Liver (tissue), 9 donors: ENCODE results near the gene PRDM12. TPM values are rescaled to one million over a fixed set of nuclear protein-coding genes. Genes with fewer than 3 reads are reported as not detected.

Source experiments
- DNase-seq: peaks from one replicate; pipeline ENCODE4 v3.0.0-alpha.2; 2017; ENCODE audit warnings: low spot score
- H3K27ac ChIP-seq, 2 donors: one replicate each; pipeline ENCODE4 v1.7.0; 2013; ENCODE audit warnings: inconsistent platforms in 2 of 2, low read length in 2 of 2, control low read depth in 1 of 2, low read depth in 1 of 2, mild to moderate bottlenecking in 1 of 2
- H3K27me3 ChIP-seq, 4 donors: one replicate each; pipeline versions ENCODE4 v1.6.1 to v1.7.0; 2013; ENCODE audit warnings: low read length in 3 of 4, inconsistent platforms in 1 of 4, mild to moderate bottlenecking in 1 of 4, moderate library complexity in 1 of 4; ENCODE audit not compliant: control insufficient read depth in 4 of 4, insufficient read depth in 4 of 4
- H3K36me3 ChIP-seq, 4 donors: one replicate each; pipeline versions ENCODE4 v1.6.1 to v1.7.0; 2013; ENCODE audit warnings: low read length in 3 of 4, mild to moderate bottlenecking in 3 of 4, low read depth in 1 of 4, moderate library complexity in 1 of 4; ENCODE audit not compliant: control insufficient read depth in 4 of 4, insufficient read depth in 3 of 4
- H3K4me1 ChIP-seq, 4 donors: one replicate each; pipeline versions ENCODE4 v1.6.1 to v1.7.0; 2013; ENCODE audit warnings: low read length in 3 of 4, mild to moderate bottlenecking in 3 of 4, moderate library complexity in 1 of 4; ENCODE audit not compliant: control insufficient read depth in 4 of 4, insufficient read depth in 4 of 4
- H3K4me3 ChIP-seq, 3 donors: one replicate each; pipeline versions ENCODE4 v1.6.1 to v1.7.0; 2013; ENCODE audit warnings: low read length in 3 of 3, control low read depth in 1 of 3, low read depth in 1 of 3, mild to moderate bottlenecking in 1 of 3
- H3K9ac ChIP-seq, 2 donors: one replicate each; pipeline ENCODE4 v1.7.0; 2013; ENCODE audit warnings: low read length in 2 of 2, mild to moderate bottlenecking in 2 of 2, moderate library complexity in 2 of 2, control low read depth in 1 of 2, low read depth in 1 of 2
- H3K9me3 ChIP-seq, 4 donors: one replicate each; pipeline versions ENCODE4 v1.6.1 to v1.7.0; 2013; ENCODE audit warnings: low read length in 3 of 4; ENCODE audit not compliant: control insufficient read depth in 4 of 4
- EGR1 ChIP-seq, 2 donors: IDR thresholded peaks; 2 replicates each; pipeline ENCODE4 v1.6.1; 2016 to 2018; ENCODE audit warnings: antibody characterized with exemption in 2 of 2, low read depth in 2 of 2
- FOXA1 ChIP-seq: IDR thresholded peaks from 2 replicates; pipeline ENCODE4 v1.6.1; 2016; ENCODE audit warnings: antibody characterized with exemption
- FOXA2 ChIP-seq: IDR thresholded peaks from 2 replicates; pipeline ENCODE4 v1.6.1; 2016; ENCODE audit warnings: antibody characterized with exemption
- GABPA ChIP-seq, 2 donors: IDR thresholded peaks in 1 of 2; conservative IDR thresholded peaks in 1 of 2; 2 replicates each; pipeline ENCODE4 v1.6.1; 2016; ENCODE audit warnings: antibody characterized with exemption in 2 of 2, mild to moderate bottlenecking in 1 of 2, moderate library complexity in 1 of 2
- HNF4A ChIP-seq, 2 donors: conservative IDR thresholded peaks; 2 replicates each; pipeline ENCODE4 v1.6.1; 2016; ENCODE audit warnings: antibody characterized with exemption in 2 of 2, mild to moderate bottlenecking in 2 of 2
- RAD21 ChIP-seq, 2 donors: IDR thresholded peaks; 2 replicates each; pipeline ENCODE4 v1.6.1; 2016; ENCODE audit warnings: antibody characterized with exemption in 2 of 2, mild to moderate bottlenecking in 2 of 2
- RXRA ChIP-seq, 2 donors: IDR thresholded peaks; 2 replicates each; pipeline ENCODE4 v1.6.1; 2017 to 2018; ENCODE audit warnings: antibody characterized with exemption in 2 of 2, mild to moderate bottlenecking in 1 of 2
- SP1 ChIP-seq: IDR thresholded peaks from 2 replicates; pipeline ENCODE4 v1.6.1; 2018; ENCODE audit warnings: antibody characterized with exemption, mild to moderate bottlenecking
- TAF1 ChIP-seq: conservative IDR thresholded peaks from 2 replicates; pipeline ENCODE4 v1.6.1; 2016; ENCODE audit warnings: antibody characterized with exemption, mild to moderate bottlenecking
- YY1 ChIP-seq: IDR thresholded peaks from 2 replicates; pipeline ENCODE4 v1.6.1; 2016; ENCODE audit warnings: antibody characterized with exemption, mild to moderate bottlenecking
- ZBTB33 ChIP-seq: IDR thresholded peaks from 2 replicates; pipeline ENCODE4 v1.6.1; 2016; ENCODE audit warnings: antibody characterized with exemption
- WGBS: extraction: QIAGEN DNeasy Blood & Tissue Kit; methylation state at CpG from one replicate; pipeline ENCODE4 v1.1.7; 2013; 5-methylcytosine and 5-hydroxymethylcytosine counted together
- polyA plus RNA-seq, 2 donors: library from polyadenylated mRNA; stranded (reverse) in 1 of 2; unstranded in 1 of 2; fragments of 200-250 nt in 1 of 2; fragments of >200 nt in 1 of 2; fragmentation: Nextera tagmentation in 1 of 2; extraction: Ambion mirVana in 1 of 2; gene quantifications; one replicate each; pipeline versions ENCODE4 v1.2.1 to v1.2.3, GENCODE V29; 2013 to 2015
- total RNA-seq, 2 donors: library from RNA; depleted of rRNA; stranded (reverse); fragments of >200 nt; gene quantifications; one replicate each; pipeline ENCODE4 v1.2.3, GENCODE V29; 2014
- TF ChIP-seq, protein P1 (sequence below): IDR thresholded peaks from 2 replicates; pipeline ENCODE4 v1.6.1; 2016; ENCODE audit warnings: antibody characterized with exemption
- TF ChIP-seq, protein P2 (sequence below): IDR thresholded peaks from 2 replicates; pipeline ENCODE4 v1.6.1; 2016; ENCODE audit warnings: antibody characterized with exemption, mild to moderate bottlenecking
- donor health status: healthy.
- donor health status: healthy.
- donor health status: healthy.
- donor health status: healthy.
- donor health status: healthy.

Gene PRDM12
- total and polyA plus RNA-seq, 4 donors = 0.02 TPM; not detected in 3

DNA sequence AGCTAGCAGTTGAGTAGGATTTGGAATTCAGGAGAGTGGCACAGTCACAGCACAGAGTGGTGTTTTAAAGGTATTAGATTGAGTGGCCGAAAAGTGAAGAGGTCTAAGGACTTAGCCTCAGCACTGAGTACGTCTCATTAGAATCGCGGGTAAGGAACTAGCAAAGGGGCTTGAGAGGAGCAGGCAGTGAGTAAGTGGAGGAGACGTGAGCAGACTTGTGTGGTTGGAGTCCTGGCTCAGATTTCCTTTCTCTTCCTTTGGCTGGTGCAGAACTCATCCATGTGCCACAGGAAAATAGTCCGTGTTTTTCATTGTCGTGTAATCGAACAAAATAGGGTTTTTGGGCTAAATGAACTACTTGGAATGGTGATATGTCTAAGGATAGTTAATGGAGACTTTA lies 32.6 kb downstream of the PRDM12 start:
- no peak overlapping the region for H3K4me3 ChIP-seq
- no peaks in the 10 kb centered on the region for H3K9me3 ChIP-seq
- H3K27me3 ChIP-seq = no peaks in the 10 kb centered on the region
- peaks cover 7 to 35% (median 20%) of the 10 kb centered on the region in 4 donors for H3K36me3 ChIP-seq
- 91% methylated on average over 8 of the region's 8 CpGs for WGBS
- TF ChIP-seq HNF4A (conservative IDR thresholded peaks at IDR 0.05) (no peak), RAD21 (IDR thresholded peaks at IDR 0.05) (no peak), TAF1 (no peak), YY1 (no peak), SP1 (no peak)
- TF ChIP-seq, protein P1, sequence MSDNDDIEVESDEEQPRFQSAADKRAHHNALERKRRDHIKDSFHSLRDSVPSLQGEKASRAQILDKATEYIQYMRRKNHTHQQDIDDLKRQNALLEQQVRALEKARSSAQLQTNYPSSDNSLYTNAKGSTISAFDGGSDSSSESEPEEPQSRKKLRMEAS = no peak
- no peak overlapping the region for H3K9ac ChIP-seq
- peaks cover 2 to 32% (median 16%) of the 10 kb centered on the region in 4 donors for H3K4me1 ChIP-seq
- DNase-seq = no peak
- H3K27ac ChIP-seq = no peak overlapping the region

GRCh38 chr9:130698514-130698913 lies 34.1 kb downstream of the PRDM12 start:
- H3K4me3 ChIP-seq = no peak overlapping the region
- WGBS = 30% methylated on average over 3 of the region's 3 CpGs
- H3K9ac ChIP-seq = no peak overlapping the region
- no peak overlapping the region for H3K27ac ChIP-seq
- H3K4me1 ChIP-seq = peaks cover 2 to 27% (median 13%) of the 10 kb centered on the region in 4 donors
- H3K9me3 ChIP-seq = no peaks in the 10 kb centered on the region
- DNase-seq = no peak
- H3K27me3 ChIP-seq = no peaks in the 10 kb centered on the region
- no peak for TF ChIP-seq EGR1 (IDR thresholded peaks at IDR 0.05; ENCODE audit: low read depth in 2 of 2)
- peak; percentile 37 for TF ChIP-seq FOXA2
- no peak for TF ChIP-seq ZBTB33
- TF ChIP-seq GABPA (IDR thresholded peaks at IDR 0.05 in 1 of 2, conservative IDR thresholded peaks at IDR 0.05 in 1 of 2) = no peak
- peak; percentile 51 to 57 for TF ChIP-seq HNF4A (conservative IDR thresholded peaks at IDR 0.05)
- peak in 1 of 2 donors; percentile 24 for TF ChIP-seq RXRA (IDR thresholded peaks at IDR 0.05)
- H3K36me3 ChIP-seq = peaks cover 7 to 47% (median 29%) of the 10 kb centered on the region in 4 donors

GRCh38 chr9:130699047-130699446 lies 34.7 kb downstream of the PRDM12 start:
- TF ChIP-seq, protein P2, sequence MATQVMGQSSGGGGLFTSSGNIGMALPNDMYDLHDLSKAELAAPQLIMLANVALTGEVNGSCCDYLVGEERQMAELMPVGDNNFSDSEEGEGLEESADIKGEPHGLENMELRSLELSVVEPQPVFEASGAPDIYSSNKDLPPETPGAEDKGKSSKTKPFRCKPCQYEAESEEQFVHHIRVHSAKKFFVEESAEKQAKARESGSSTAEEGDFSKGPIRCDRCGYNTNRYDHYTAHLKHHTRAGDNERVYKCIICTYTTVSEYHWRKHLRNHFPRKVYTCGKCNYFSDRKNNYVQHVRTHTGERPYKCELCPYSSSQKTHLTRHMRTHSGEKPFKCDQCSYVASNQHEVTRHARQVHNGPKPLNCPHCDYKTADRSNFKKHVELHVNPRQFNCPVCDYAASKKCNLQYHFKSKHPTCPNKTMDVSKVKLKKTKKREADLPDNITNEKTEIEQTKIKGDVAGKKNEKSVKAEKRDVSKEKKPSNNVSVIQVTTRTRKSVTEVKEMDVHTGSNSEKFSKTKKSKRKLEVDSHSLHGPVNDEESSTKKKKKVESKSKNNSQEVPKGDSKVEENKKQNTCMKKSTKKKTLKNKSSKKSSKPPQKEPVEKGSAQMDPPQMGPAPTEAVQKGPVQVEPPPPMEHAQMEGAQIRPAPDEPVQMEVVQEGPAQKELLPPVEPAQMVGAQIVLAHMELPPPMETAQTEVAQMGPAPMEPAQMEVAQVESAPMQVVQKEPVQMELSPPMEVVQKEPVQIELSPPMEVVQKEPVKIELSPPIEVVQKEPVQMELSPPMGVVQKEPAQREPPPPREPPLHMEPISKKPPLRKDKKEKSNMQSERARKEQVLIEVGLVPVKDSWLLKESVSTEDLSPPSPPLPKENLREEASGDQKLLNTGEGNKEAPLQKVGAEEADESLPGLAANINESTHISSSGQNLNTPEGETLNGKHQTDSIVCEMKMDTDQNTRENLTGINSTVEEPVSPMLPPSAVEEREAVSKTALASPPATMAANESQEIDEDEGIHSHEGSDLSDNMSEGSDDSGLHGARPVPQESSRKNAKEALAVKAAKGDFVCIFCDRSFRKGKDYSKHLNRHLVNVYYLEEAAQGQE = no peak
- no peak for TF ChIP-seq RAD21 (IDR thresholded peaks at IDR 0.05)
- no peak for TF ChIP-seq FOXA1
- no peak for TF ChIP-seq HNF4A (conservative IDR thresholded peaks at IDR 0.05)
- TF ChIP-seq TAF1 = no peak
- peaks cover 9 to 53% (median 35%) of the 10 kb centered on the region in 4 donors for H3K36me3 ChIP-seq
- H3K4me1 ChIP-seq = peaks cover 2 to 23% (median 12%) of the 10 kb centered on the region in 4 donors
- DNase-seq = no peak
- no peak overlapping the region for H3K4me3 ChIP-seq
- H3K9ac ChIP-seq = no peak overlapping the region
- H3K9me3 ChIP-seq = no peaks in the 10 kb centered on the region
- WGBS = 90% methylated on average over 2 of the region's 2 CpGs
- no peaks in the 10 kb centered on the region for H3K27me3 ChIP-seq
- no peak overlapping the region for H3K27ac ChIP-seq
